Smooth muscle cell (in vitro differentiated cells): ENCODE measurements around the gene FKBP8. TPM values are rescaled to one million over a fixed set of nuclear protein-coding genes. Genes with fewer than 3 reads are reported as not detected.

ENCODE experiments used
- DNase-seq: peaks from one replicate; lab custom pipeline; 2025; ENCODE audit not compliant: unreplicated experiment; lab: John Stamatoyannopoulos, UW
- H2AFZ ChIP-seq: fragments of 200-600 bp; sonication (generic); 2 replicates; pipeline ENCODE4 v1.6.0; 2016; ENCODE audit warnings: antibody characterized with exemption, low read depth, mild to moderate bottlenecking
- H3F3A ChIP-seq: fragments of 200-600 bp; sonication (generic); 2 replicates; pipeline ENCODE4 v1.6.0; 2017; ENCODE audit warnings: antibody characterized with exemption, low read depth
- H3K27ac ChIP-seq: fragments of 200-600 bp; sonication (generic); 2 replicates; pipeline ENCODE4 v1.5.1; 2016; ENCODE audit warnings: low read depth, mild to moderate bottlenecking
- H3K27me3 ChIP-seq: fragments of 200-600 bp; sonication (generic); 2 replicates; pipeline ENCODE4 v1.6.1; 2016; ENCODE audit warnings: low read depth, mild to moderate bottlenecking
- H3K36me3 ChIP-seq: fragments of 200-600 bp; sonication (generic); 2 replicates; pipeline ENCODE4 v1.5.1; 2016; ENCODE audit warnings: low read depth
- H3K4me1 ChIP-seq: fragments of 200-600 bp; sonication (generic); 2 replicates; pipeline ENCODE4 v1.5.1; 2016; ENCODE audit warnings: low read depth
- H3K4me2 ChIP-seq: fragments of 200-600 bp; sonication (generic); 2 replicates; pipeline ENCODE4 v1.6.0; 2016; ENCODE audit warnings: mild to moderate bottlenecking
- H3K4me3 ChIP-seq: fragments of 200-600 bp; sonication (generic); 2 replicates; pipeline ENCODE4 v1.5.1; 2016; ENCODE audit warnings: mild to moderate bottlenecking
- H3K79me2 ChIP-seq: fragments of 200-600 bp; sonication (generic); 2 replicates; pipeline ENCODE4 v1.6.0; 2016; ENCODE audit warnings: low read depth, mild to moderate bottlenecking
- H3K9ac ChIP-seq: fragments of 200-600 bp; sonication (generic); 2 replicates; pipeline ENCODE4 v1.6.0; 2016; ENCODE audit warnings: low read depth
- H3K9me3 ChIP-seq: fragments of 200-600 bp; sonication (generic); replicated peaks from 2 replicates; pipeline ENCODE4 v1.5.1; 2016; ENCODE audit warnings: low read depth
- H4K20me1 ChIP-seq: fragments of 200-600 bp; sonication (generic); 2 replicates; pipeline ENCODE4 v1.6.0; 2016; ENCODE audit warnings: low read depth
- WGBS: methylation state at CpG from one replicate; pipeline ENCODE4 v1.1.7; 2016; ENCODE audit warnings: low lambda C conversion rate; 5-methylcytosine and 5-hydroxymethylcytosine counted together
- polyA plus RNA-seq: library from polyadenylated mRNA; unstranded; fragments of >200 nt; fragmentation: Nextera tagmentation; extraction: Ambion mirVana; gene quantifications from 2 replicates; pipeline ENCODE4 v1.2.1, GENCODE V29; 2016
- total RNA-seq: library from RNA; depleted of rRNA; stranded (reverse); fragments of >200 nt; gene quantifications from 2 replicates; pipeline ENCODE4 v1.2.3, GENCODE V29; 2014
- TF ChIP-seq, protein P1 (sequence below): fragments of 200-600 bp; sonication (generic); IDR thresholded peaks from 2 replicates; pipeline ENCODE4 v1.5.1; 2017; ENCODE audit warnings: borderline replicate concordance, mild to moderate bottlenecking, antibody characterized with exemption; ENCODE audit not compliant: insufficient read depth, poor library complexity, severe bottlenecking

FKBP8 gene
- total and polyA plus RNA-seq, 2 experiments from 2014 or later: 143 to 358 TPM

DNA sequence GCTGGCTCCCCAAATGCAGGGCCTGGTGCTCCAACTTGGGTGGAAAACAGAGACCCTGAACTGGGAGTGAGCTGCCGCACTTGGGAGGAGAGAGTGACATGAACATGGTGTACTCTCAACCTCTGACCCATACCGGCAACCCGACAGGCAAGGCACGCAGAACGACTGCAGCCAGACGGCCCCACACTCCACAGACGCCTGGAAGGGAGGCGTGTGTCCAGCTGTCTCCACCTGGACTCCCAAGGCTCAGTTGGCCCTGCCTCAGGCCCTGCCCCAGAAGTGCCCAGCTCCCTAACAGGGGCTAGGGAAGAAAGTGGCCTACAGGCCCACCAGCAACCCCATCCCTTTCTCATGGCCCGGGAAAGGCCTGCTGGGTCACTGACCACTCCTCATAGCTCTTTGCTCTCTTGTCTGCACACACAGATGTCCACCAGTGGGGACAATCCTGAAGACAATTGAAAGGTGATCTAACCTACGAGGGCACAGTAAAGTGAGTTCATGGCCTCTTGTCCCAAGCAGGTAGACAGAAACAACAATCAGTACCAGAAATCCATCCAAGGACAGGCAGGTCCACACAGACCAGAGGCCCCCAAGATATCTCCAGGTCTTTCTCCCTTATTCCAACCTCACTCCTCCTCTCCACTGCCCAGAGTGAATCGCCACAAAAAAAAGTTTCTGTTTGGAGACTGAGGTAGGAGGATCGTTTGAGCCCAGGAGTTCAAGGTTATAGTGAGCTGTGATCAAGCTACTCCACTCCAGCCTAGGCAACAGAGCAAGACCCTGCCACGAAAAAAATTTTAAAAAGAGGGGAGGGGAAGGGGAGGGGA lies 49.7 kb downstream of the FKBP8 start:
- WGBS: 86% methylated on average over 13 of the region's 13 CpGs
- H4K20me1 ChIP-seq: peaks cover 100% of the 10 kb centered on the region
- peak overlapping the region; percentile 62 for H3K27ac ChIP-seq
- TF ChIP-seq, protein P1, sequence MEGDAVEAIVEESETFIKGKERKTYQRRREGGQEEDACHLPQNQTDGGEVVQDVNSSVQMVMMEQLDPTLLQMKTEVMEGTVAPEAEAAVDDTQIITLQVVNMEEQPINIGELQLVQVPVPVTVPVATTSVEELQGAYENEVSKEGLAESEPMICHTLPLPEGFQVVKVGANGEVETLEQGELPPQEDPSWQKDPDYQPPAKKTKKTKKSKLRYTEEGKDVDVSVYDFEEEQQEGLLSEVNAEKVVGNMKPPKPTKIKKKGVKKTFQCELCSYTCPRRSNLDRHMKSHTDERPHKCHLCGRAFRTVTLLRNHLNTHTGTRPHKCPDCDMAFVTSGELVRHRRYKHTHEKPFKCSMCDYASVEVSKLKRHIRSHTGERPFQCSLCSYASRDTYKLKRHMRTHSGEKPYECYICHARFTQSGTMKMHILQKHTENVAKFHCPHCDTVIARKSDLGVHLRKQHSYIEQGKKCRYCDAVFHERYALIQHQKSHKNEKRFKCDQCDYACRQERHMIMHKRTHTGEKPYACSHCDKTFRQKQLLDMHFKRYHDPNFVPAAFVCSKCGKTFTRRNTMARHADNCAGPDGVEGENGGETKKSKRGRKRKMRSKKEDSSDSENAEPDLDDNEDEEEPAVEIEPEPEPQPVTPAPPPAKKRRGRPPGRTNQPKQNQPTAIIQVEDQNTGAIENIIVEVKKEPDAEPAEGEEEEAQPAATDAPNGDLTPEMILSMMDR: no peak
- H3K4me2 ChIP-seq: peak overlapping the region; percentile 33
- peaks cover 4% of the 10 kb centered on the region for H3F3A ChIP-seq
- peaks cover 8% of the 10 kb centered on the region for H3K4me1 ChIP-seq
- no peak overlapping the region for H2AFZ ChIP-seq
- no peaks in the 10 kb centered on the region for H3K36me3 ChIP-seq
- H3K9ac ChIP-seq: peak overlapping the region; percentile 11
- no peaks in the 10 kb centered on the region for H3K9me3 ChIP-seq
- no peak for DNase-seq
- no peak overlapping the region for H3K4me3 ChIP-seq
- H3K79me2 ChIP-seq: peaks cover 98% of the 10 kb centered on the region
- H3K27me3 ChIP-seq: no peaks in the 10 kb centered on the region

GRCh38 chr19:18491995-18492953 lies 51.1 kb downstream of the FKBP8 start:
- H3K27ac ChIP-seq: no peak overlapping the region

GRCh38 chr19:18490728-18491127 lies 52.6 kb downstream of the FKBP8 start:
- WGBS: 96% methylated on average over 6 of the region's 6 CpGs

More at GRCh38 chr19:18491995-18492953, 51.1 kb downstream of the FKBP8 start:
- H2AFZ ChIP-seq: no peak overlapping the region
- no peaks in the 10 kb centered on the region for H3K9me3 ChIP-seq
- peaks cover 8% of the 10 kb centered on the region for H3K4me1 ChIP-seq
- H3K27me3 ChIP-seq: no peaks in the 10 kb centered on the region
- no peak overlapping the region for H3K4me3 ChIP-seq
- 88% methylated on average over 15 of the region's 15 CpGs for WGBS
- peaks cover 100% of the 10 kb centered on the region for H4K20me1 ChIP-seq
- TF ChIP-seq, protein P1: no peak
- no peaks in the 10 kb centered on the region for H3K36me3 ChIP-seq
- H3K9ac ChIP-seq: no peak overlapping the region
- H3K79me2 ChIP-seq: peaks cover 98% of the 10 kb centered on the region
- H3F3A ChIP-seq: peaks cover 4% of the 10 kb centered on the region
- no peak for DNase-seq
- H3K4me2 ChIP-seq: no peak overlapping the region

More at GRCh38 chr19:18490728-18491127, 52.6 kb downstream of the FKBP8 start:
- no peaks in the 10 kb centered on the region for H3K27me3 ChIP-seq
- H3K4me1 ChIP-seq: peaks cover 12% of the 10 kb centered on the region
- peaks cover 99% of the 10 kb centered on the region for H4K20me1 ChIP-seq
- H3K27ac ChIP-seq: no peak overlapping the region
- peaks cover 4% of the 10 kb centered on the region for H3F3A ChIP-seq
- no peaks in the 10 kb centered on the region for H3K9me3 ChIP-seq
- TF ChIP-seq, protein P1: no peak
- no peak overlapping the region for H3K4me3 ChIP-seq
- no peak overlapping the region for H3K9ac ChIP-seq
- peaks cover 97% of the 10 kb centered on the region for H3K79me2 ChIP-seq
- no peak for DNase-seq
- H3K36me3 ChIP-seq: no peaks in the 10 kb centered on the region
- H3K4me2 ChIP-seq: no peak overlapping the region
- no peak overlapping the region for H2AFZ ChIP-seq
